COLO829 (cell line): ENCODE measurements around the gene MAPK1.
A peak's percentile ranks its signal among the peaks of the same experiment; 100 is the strongest.
"Not testable (repeated sequence)": the region's sequence is repeated elsewhere in the genome, so short reads cannot be mapped to it uniquely, and the experiment has no call there.

ENCODE experiments used
- DNase-seq: peaks from one replicate; pipeline ENCODE4 v3.0.0; 2012; ENCODE audit warnings: low spot score

The MAPK1 gene

GRCh38 chr22:21818487-21819182 is 48.8 kb downstream of the MAPK1 start:
- no peak for DNase-seq

GRCh38 chr22:21817497-21817853 is 50.0 kb downstream of the MAPK1 start:
- DNase-seq, result not testable (repeated sequence)

- DNase-seq, result peak; percentile 91
Observed at GRCh38 chr22:21816787-21817496, 50.5 kb downstream of the MAPK1 start.

GRCh38 chr22:21816472-21816786 is 51.0 kb downstream of the MAPK1 start:
- DNase-seq, result no peak

GRCh38 chr22:21815958-21816357 is 51.5 kb downstream of the MAPK1 start:
- DNase-seq, result no peak

GRCh38 chr22:21815357-21815756 is 52.1 kb downstream of the MAPK1 start:
- DNase-seq, result no peak

GRCh38 chr22:21811982-21812381 is 55.5 kb downstream of the MAPK1 start:
- no peak for DNase-seq

GRCh38 chr22:21807544-21808529 is 59.6 kb downstream of the MAPK1 start:
- no peak for DNase-seq

- not testable (repeated sequence) for DNase-seq
Observed at GRCh38 chr22:21805325-21805724, 62.1 kb downstream of the MAPK1 start.

- no peak for DNase-seq
Observed at GRCh38 chr22:21803811-21804249, 63.6 kb downstream of the MAPK1 start.

GRCh38 chr22:21802673-21803072 is 64.8 kb downstream of the MAPK1 start:
- no peak for DNase-seq

- no peak for DNase-seq
Observed at GRCh38 chr22:21802056-21802455, 65.4 kb downstream of the MAPK1 start.

GRCh38 chr22:21801304-21801644 is 66.2 kb downstream of the MAPK1 start:
- not testable (repeated sequence) for DNase-seq

- DNase-seq, result no peak
Observed at GRCh38 chr22:21800552-21801303, 66.7 kb downstream of the MAPK1 start.

- no peak for DNase-seq
Observed at GRCh38 chr22:21797444-21798221, 69.8 kb downstream of the MAPK1 start.

- no peak for DNase-seq
Observed at GRCh38 chr22:21796863-21797262, 70.6 kb downstream of the MAPK1 start.

- DNase-seq, result no peak
Observed at GRCh38 chr22:21796231-21796630, 71.2 kb downstream of the MAPK1 start.

- DNase-seq, result not testable (repeated sequence)
Observed at GRCh38 chr22:21793716-21794115, 73.7 kb downstream of the MAPK1 start.

- peak; percentile 42 for DNase-seq
Observed at GRCh38 chr22:21791635-21792625, 75.5 kb downstream of the MAPK1 start.
